Measurements from ENCODE around the gene AFG1L.
"Not testable (repeated sequence)": the region's sequence is repeated elsewhere in the genome, so short reads cannot be mapped to it uniquely, and the experiment has no call there.

Gene AFG1L

DNA sequence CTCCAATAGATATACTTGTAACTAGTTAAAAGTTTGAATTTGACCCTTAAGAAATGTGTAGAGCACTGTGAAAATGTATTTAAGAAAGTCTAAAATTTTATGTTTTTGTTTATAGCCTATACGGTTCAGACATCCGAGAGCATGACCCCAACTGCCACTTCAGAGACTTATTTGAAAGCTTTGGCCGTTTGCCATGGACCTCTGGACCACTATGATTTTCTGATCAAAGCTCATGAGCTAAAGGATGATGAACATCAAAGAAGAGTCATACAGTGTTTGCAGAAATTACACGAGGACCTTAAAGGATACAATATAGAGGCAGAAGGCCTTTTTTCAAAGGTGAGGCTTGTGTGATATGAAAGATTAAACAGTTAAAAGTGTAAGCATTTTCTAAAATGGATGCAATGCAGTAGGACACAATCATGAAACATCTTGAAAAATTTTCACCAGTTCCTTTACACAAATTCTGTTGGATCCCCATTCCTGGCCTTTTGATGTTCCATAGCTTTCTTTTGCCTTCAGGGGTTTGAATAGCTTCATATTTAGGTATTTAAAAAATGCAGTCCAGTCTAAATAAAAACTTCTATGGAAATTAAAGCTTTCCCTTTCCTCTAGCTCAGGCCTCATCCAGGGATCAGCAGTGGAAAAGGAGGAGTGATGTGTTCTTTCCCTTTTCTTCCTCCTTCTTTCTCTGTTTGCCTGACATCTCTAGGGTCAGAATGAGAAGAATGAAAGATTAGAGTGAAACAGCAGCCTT, 29.0 kb downstream of the AFG1L start:
- no peak overlapping the region for H3K4me3 ChIP-seq (ENCODE audit: low read depth in 1 of 2, low read length in 2 of 2)
- no peaks in the 10 kb centered on the region for H3K27me3 ChIP-seq (ENCODE audit: control insufficient read depth in 1 of 2, insufficient read depth in 2 of 2, low read length in 2 of 2)
- H3K27ac ChIP-seq (ENCODE audit: low read depth, low read length): no peak overlapping the region
- H3K9ac ChIP-seq (ENCODE audit: low read length): no peak overlapping the region
- peaks cover 19% of the 10 kb centered on the region for H3K36me3 ChIP-seq (ENCODE audit: insufficient read depth, low read length)
- peaks cover 5% of the 10 kb centered on the region for H3K4me1 ChIP-seq (ENCODE audit: insufficient read depth, low read length)
- H3K9me3 ChIP-seq (ENCODE audit: low read length): no peaks in the 10 kb centered on the region

DNA sequence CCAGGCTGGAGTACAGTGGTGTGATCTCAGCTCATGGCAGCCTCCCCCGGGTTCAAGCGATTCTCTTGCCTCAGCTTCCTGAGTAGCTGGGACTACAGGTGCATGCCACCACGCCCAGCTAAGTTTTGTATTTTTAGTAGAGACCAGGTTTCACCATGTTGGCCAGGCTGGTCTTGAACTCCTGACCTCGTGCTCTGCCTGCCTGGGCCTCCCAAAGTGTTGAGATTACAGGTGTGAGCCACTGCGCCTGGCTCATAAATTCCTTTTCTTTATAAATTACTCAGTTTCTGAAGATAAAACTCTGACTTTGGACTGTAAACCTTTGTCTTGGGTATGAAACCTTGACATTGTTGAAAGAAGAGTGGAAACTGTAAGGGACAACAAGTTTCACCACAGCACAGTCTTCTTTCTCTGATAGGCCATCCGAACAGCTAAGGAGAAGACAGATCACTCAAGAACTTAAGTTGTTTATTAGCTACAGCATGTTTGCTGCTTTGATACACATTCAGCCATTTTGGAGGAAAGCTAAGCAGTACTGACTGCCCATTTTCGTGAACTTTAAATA, 35.4 kb downstream of the AFG1L start:
- H3K4me3 ChIP-seq (ENCODE audit: low read depth in 1 of 2, low read length in 2 of 2); H3K9ac ChIP-seq (ENCODE audit: low read length); H3K27me3 ChIP-seq (ENCODE audit: control insufficient read depth in 1 of 2, insufficient read depth in 2 of 2, low read length in 2 of 2); H3K4me1 ChIP-seq (ENCODE audit: insufficient read depth, low read length); H3K27ac ChIP-seq (ENCODE audit: low read depth, low read length); H3K9me3 ChIP-seq (ENCODE audit: low read length); H3K36me3 ChIP-seq (ENCODE audit: insufficient read depth, low read length): not testable (repeated sequence)

DNA sequence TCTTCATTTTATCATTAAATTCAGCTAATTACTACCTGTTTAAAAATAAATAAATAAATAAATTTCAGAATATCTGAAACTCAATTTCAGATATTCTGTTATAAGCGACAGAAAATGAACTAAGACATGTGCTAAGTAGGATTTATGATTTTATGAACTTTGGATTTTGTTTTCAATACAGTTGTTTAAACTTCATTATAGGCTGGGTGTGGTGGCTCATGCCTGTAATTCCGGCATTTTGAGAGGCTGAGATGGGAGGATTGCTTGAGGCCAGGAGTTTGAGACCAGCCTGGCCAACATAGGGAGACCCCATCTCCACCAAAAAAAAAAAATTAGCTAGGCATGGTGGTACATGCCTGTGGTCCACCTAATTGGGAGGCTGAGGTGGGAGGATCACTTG, 36.0 kb downstream of the AFG1L start:
- Histone ChIP-seq H3K4me3 (ENCODE audit: low read depth in 1 of 2, low read length in 2 of 2) (no peak overlapping the region), H3K36me3 (ENCODE audit: insufficient read depth, low read length) (peaks cover 8% of the 10 kb centered on the region), H3K27me3 (ENCODE audit: control insufficient read depth in 1 of 2, insufficient read depth in 2 of 2, low read length in 2 of 2) (no peaks in the 10 kb centered on the region), H3K4me1 (ENCODE audit: insufficient read depth, low read length) (no peaks in the 10 kb centered on the region), H3K9ac (ENCODE audit: low read length) (no peak overlapping the region), H3K9me3 (ENCODE audit: low read length) (no peaks in the 10 kb centered on the region), H3K27ac (ENCODE audit: low read depth, low read length) (no peak overlapping the region)

- Histone ChIP-seq H3K9me3 (ENCODE audit: low read length) (no peaks in the 10 kb centered on the region), H3K4me1 (ENCODE audit: insufficient read depth, low read length) (no peaks in the 10 kb centered on the region), H3K27me3 (ENCODE audit: control insufficient read depth in 1 of 2, insufficient read depth in 2 of 2, low read length in 2 of 2) (no peaks in the 10 kb centered on the region), H3K9ac (ENCODE audit: low read length) (no peak overlapping the region), H3K4me3 (ENCODE audit: low read depth in 1 of 2, low read length in 2 of 2) (no peak overlapping the region), H3K36me3 (ENCODE audit: insufficient read depth, low read length) (peaks cover 8% of the 10 kb centered on the region), H3K27ac (ENCODE audit: low read depth, low read length) (no peak overlapping the region)
Measured at GRCh38 chr6:108331982-108332381, 37.1 kb downstream of the AFG1L start.

- Histone ChIP-seq H3K27ac (ENCODE audit: low read depth, low read length) (no peak overlapping the region), H3K27me3 (ENCODE audit: control insufficient read depth in 1 of 2, insufficient read depth in 2 of 2, low read length in 2 of 2) (no peaks in the 10 kb centered on the region), H3K36me3 (ENCODE audit: insufficient read depth, low read length) (no peaks in the 10 kb centered on the region), H3K9me3 (ENCODE audit: low read length) (no peaks in the 10 kb centered on the region), H3K4me1 (ENCODE audit: insufficient read depth, low read length) (no peaks in the 10 kb centered on the region), H3K4me3 (ENCODE audit: low read depth in 1 of 2, low read length in 2 of 2) (no peak overlapping the region), H3K9ac (ENCODE audit: low read length) (no peak overlapping the region)
Measured at GRCh38 chr6:108336971-108337370, 42.1 kb downstream of the AFG1L start.

DNA sequence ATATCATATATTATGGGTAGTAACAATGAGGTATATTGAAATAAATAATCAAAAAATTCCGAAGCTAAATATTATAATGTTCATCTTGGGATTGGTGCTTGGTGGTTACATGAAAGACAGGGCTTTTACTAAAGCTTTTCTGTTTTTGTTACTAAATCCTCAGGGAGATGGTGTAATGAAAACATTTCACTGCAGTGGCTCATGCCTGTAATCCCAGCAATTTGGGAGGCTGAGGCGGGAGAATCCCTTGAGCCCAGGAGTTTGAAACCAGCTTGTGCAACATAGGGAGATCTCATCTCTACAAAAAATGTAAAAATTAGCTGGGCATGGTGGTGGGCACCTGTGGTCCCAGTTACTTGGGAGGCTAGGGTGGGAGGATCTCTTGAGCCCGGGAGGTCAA, 42.9 kb downstream of the AFG1L start:
- no peaks in the 10 kb centered on the region for H3K27me3 ChIP-seq (ENCODE audit: control insufficient read depth in 1 of 2, insufficient read depth in 2 of 2, low read length in 2 of 2)
- no peak overlapping the region for H3K27ac ChIP-seq (ENCODE audit: low read depth, low read length)

DNA sequence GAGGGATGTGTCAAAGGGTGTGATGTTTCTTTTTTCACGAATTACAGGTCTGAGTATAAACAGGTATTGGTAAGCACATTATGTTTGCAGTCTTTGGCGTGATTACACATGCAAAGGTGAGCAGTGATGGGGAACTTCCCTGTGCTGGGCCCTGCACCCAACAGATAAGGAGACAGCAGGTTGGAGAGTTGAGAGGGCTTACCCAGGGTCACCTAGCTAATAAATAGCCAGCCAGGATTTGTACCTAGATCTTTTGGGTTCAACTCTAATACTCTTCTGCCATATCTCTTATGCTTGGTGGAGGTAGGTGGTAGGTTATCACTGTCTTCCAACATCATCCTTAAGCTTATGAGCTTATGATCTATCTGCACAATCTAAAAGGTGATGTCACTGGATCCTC, 46.5 kb downstream of the AFG1L start:
- H3K9me3 ChIP-seq (ENCODE audit: low read length): no peaks in the 10 kb centered on the region
- no peak overlapping the region for H3K4me3 ChIP-seq (ENCODE audit: low read depth in 1 of 2, low read length in 2 of 2)
- no peak overlapping the region for H3K27ac ChIP-seq (ENCODE audit: low read depth, low read length)
- H3K9ac ChIP-seq (ENCODE audit: low read length): no peak overlapping the region
- no peaks in the 10 kb centered on the region for H3K36me3 ChIP-seq (ENCODE audit: insufficient read depth, low read length)
- no peaks in the 10 kb centered on the region for H3K4me1 ChIP-seq (ENCODE audit: insufficient read depth, low read length)
- H3K27me3 ChIP-seq (ENCODE audit: control insufficient read depth in 1 of 2, insufficient read depth in 2 of 2, low read length in 2 of 2): no peaks in the 10 kb centered on the region

More for the DNA sequence above, 42.9 kb downstream of the AFG1L start:
- Histone ChIP-seq H3K9me3 (ENCODE audit: low read length) (no peaks in the 10 kb centered on the region), H3K4me1 (ENCODE audit: insufficient read depth, low read length) (no peaks in the 10 kb centered on the region), H3K36me3 (ENCODE audit: insufficient read depth, low read length) (no peaks in the 10 kb centered on the region), H3K4me3 (ENCODE audit: low read depth in 1 of 2, low read length in 2 of 2) (no peak overlapping the region), H3K9ac (ENCODE audit: low read length) (no peak overlapping the region)

DNA sequence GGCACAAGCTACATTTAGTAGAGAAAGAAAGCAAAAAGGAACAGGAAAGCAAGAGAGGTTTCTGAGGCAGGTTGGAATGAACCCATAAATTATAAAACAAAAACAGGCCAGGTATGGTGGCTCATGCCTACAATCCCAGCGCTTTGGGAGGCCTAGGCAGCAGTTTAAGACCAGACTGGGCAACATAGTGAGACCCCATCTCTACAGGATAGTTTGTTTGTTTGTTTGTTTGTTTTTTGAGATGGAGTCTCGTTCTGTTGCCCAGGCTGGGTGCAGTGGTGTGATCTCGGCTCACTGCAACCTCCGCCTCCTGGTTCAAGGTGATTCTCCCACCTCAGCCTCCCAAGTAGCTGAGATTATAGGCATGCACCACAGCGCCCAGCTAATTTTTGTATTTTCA, 49.0 kb downstream of the AFG1L start:
- no peak overlapping the region for H3K9ac ChIP-seq (ENCODE audit: low read length)
- no peak overlapping the region for H3K27ac ChIP-seq (ENCODE audit: low read depth, low read length)
- no peaks in the 10 kb centered on the region for H3K36me3 ChIP-seq (ENCODE audit: insufficient read depth, low read length)
- H3K27me3 ChIP-seq (ENCODE audit: control insufficient read depth in 1 of 2, insufficient read depth in 2 of 2, low read length in 2 of 2): no peaks in the 10 kb centered on the region
- no peaks in the 10 kb centered on the region for H3K4me1 ChIP-seq (ENCODE audit: insufficient read depth, low read length)
- H3K9me3 ChIP-seq (ENCODE audit: low read length): no peaks in the 10 kb centered on the region
- H3K4me3 ChIP-seq (ENCODE audit: low read depth in 1 of 2, low read length in 2 of 2): no peak overlapping the region

- no peaks in the 10 kb centered on the region for H3K27me3 ChIP-seq (ENCODE audit: control insufficient read depth in 1 of 2, insufficient read depth in 2 of 2, low read length in 2 of 2)
- H3K4me3 ChIP-seq (ENCODE audit: low read depth in 1 of 2, low read length in 2 of 2): no peak overlapping the region
- no peak overlapping the region for H3K27ac ChIP-seq (ENCODE audit: low read depth, low read length)
Measured at GRCh38 chr6:108348655-108349349, 53.9 kb downstream of the AFG1L start.

DNA sequence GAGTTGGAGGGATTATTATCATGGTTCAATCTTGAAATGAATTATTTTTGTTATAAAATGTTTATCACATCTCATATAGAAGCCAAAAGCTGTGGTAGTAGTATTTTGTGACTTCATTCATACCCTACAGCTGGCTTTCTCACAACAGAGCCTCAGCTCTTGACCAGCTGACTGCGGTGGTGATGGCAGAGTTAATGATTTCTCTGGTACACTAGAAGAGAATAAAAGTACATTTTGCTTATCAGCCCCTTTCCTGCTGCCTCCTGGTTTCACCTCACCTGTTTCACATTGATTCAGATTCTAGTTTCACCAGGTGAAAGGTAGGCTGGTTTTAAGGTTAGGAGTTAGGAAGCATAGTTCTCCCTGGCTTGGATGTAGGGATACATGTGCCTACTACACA, 55.7 kb downstream of the AFG1L start:
- Histone ChIP-seq H3K4me1 (ENCODE audit: insufficient read depth, low read length) (no peaks in the 10 kb centered on the region), H3K27ac (ENCODE audit: low read depth, low read length) (no peak overlapping the region), H3K9me3 (ENCODE audit: low read length) (no peaks in the 10 kb centered on the region), H3K9ac (ENCODE audit: low read length) (no peak overlapping the region), H3K4me3 (ENCODE audit: low read depth in 1 of 2, low read length in 2 of 2) (no peak overlapping the region), H3K27me3 (ENCODE audit: control insufficient read depth in 1 of 2, insufficient read depth in 2 of 2, low read length in 2 of 2) (no peaks in the 10 kb centered on the region), H3K36me3 (ENCODE audit: insufficient read depth, low read length) (no peaks in the 10 kb centered on the region)

More at GRCh38 chr6:108348655-108349349, 53.9 kb downstream of the AFG1L start:
- Histone ChIP-seq H3K4me1 (ENCODE audit: insufficient read depth, low read length) (no peaks in the 10 kb centered on the region), H3K36me3 (ENCODE audit: insufficient read depth, low read length) (no peaks in the 10 kb centered on the region), H3K9ac (ENCODE audit: low read length) (no peak overlapping the region), H3K9me3 (ENCODE audit: low read length) (no peaks in the 10 kb centered on the region)

GRCh38 chr6:108353853-108354252, 59.0 kb downstream of the AFG1L start:
- H3K27me3 ChIP-seq (ENCODE audit: control insufficient read depth in 1 of 2, insufficient read depth in 2 of 2, low read length in 2 of 2): no peaks in the 10 kb centered on the region
- H3K4me1 ChIP-seq (ENCODE audit: insufficient read depth, low read length): no peaks in the 10 kb centered on the region
- H3K36me3 ChIP-seq (ENCODE audit: insufficient read depth, low read length): no peaks in the 10 kb centered on the region

More at GRCh38 chr6:108353853-108354252, 59.0 kb downstream of the AFG1L start:
- H3K9me3 ChIP-seq (ENCODE audit: low read length): no peaks in the 10 kb centered on the region
- H3K4me3 ChIP-seq (ENCODE audit: low read depth in 1 of 2, low read length in 2 of 2): no peak overlapping the region
- H3K9ac ChIP-seq (ENCODE audit: low read length): no peak overlapping the region
- no peak overlapping the region for H3K27ac ChIP-seq (ENCODE audit: low read depth, low read length)

All from muscle layer of colon (tissue), 2 donors.